ENCODE results near the gene WDR1.

DNA sequence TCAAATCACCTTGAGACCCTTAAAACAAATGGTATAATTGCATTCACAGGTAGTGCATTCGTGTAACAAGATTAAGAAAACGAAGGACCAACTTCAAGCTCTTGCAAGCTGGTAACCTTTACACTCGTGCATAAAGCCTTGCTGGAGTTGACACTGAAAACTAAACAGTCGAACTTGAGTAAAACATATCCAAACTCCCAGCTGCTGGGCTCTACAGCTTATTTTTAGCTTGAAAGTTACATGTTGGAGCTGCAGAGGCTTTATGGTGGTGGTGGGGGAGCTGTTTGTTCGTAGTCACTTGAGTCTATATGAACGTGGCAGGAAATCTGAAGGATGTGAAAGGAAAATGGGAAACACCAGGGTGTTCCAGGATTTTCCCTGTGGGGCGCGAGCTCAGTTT, 2.7 kb upstream of the WDR1 start:
- TF ChIP-seq, protein P1, sequence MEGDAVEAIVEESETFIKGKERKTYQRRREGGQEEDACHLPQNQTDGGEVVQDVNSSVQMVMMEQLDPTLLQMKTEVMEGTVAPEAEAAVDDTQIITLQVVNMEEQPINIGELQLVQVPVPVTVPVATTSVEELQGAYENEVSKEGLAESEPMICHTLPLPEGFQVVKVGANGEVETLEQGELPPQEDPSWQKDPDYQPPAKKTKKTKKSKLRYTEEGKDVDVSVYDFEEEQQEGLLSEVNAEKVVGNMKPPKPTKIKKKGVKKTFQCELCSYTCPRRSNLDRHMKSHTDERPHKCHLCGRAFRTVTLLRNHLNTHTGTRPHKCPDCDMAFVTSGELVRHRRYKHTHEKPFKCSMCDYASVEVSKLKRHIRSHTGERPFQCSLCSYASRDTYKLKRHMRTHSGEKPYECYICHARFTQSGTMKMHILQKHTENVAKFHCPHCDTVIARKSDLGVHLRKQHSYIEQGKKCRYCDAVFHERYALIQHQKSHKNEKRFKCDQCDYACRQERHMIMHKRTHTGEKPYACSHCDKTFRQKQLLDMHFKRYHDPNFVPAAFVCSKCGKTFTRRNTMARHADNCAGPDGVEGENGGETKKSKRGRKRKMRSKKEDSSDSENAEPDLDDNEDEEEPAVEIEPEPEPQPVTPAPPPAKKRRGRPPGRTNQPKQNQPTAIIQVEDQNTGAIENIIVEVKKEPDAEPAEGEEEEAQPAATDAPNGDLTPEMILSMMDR (IDR thresholded peaks at IDR 0.05; ENCODE audit: low read depth, low read length) = no peak
- TF ChIP-seq EZH2phosphoT487 (IDR thresholded peaks at IDR 0.05; ENCODE audit: low read depth) = no peak
